PC-9 (cell line): ENCODE measurements around the gene CDH26.

ENCODE experiments used
- EZH2 ChIP-seq: fragments of 200-600 bp; sonication (generic); IDR thresholded peaks from 2 replicates; pipeline ENCODE4 v1.8.0; 2017; ENCODE audit warnings: antibody characterized with exemption, low read depth
- TF ChIP-seq, protein P1 (sequence below): fragments of 200-600 bp; sonication (generic); conservative IDR thresholded peaks from 2 replicates; pipeline ENCODE4 v1.6.1; 2017; ENCODE audit warnings: mixed run types, antibody characterized with exemption, mild to moderate bottlenecking, moderate library complexity

GRCh38 chr20:60040471-60041162 is 82.4 kb downstream of the CDH26 start:
- TF ChIP-seq, protein P1, sequence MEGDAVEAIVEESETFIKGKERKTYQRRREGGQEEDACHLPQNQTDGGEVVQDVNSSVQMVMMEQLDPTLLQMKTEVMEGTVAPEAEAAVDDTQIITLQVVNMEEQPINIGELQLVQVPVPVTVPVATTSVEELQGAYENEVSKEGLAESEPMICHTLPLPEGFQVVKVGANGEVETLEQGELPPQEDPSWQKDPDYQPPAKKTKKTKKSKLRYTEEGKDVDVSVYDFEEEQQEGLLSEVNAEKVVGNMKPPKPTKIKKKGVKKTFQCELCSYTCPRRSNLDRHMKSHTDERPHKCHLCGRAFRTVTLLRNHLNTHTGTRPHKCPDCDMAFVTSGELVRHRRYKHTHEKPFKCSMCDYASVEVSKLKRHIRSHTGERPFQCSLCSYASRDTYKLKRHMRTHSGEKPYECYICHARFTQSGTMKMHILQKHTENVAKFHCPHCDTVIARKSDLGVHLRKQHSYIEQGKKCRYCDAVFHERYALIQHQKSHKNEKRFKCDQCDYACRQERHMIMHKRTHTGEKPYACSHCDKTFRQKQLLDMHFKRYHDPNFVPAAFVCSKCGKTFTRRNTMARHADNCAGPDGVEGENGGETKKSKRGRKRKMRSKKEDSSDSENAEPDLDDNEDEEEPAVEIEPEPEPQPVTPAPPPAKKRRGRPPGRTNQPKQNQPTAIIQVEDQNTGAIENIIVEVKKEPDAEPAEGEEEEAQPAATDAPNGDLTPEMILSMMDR, result no peak
- no peak for TF ChIP-seq EZH2
